OCI-LY7 (cell line): Measurements from ENCODE around the gene TPO. TPM values are rescaled to one million over a fixed set of nuclear protein-coding genes. Genes with fewer than 3 reads are reported as not detected.
"Not testable (repeated sequence)": the region's sequence is repeated elsewhere in the genome, so short reads cannot be mapped to it uniquely, and the experiment has no call there.

Experiments used
- BruUV-seq: library from RNA; stranded (reverse); fragments of 400-500 nt; replicated peaks from 2 replicates; lab custom pipeline; 2021; lab: Mats Ljungman, UMichigan
- CTCF ChIA-PET: fragments of 300-600 bp; sonication (Branson Sonifier 250); formaldehyde crosslinking; loops from one replicate; lab custom pipeline; 2022; ENCODE audit warnings: antibody characterized with exemption; ENCODE audit not compliant: unreplicated experiment; lab: Charles Lee
- POLR2A ChIA-PET: fragments of 300-600 bp; sonication (Branson Sonifier 250); formaldehyde crosslinking; loops from one replicate; lab custom pipeline; 2022; ENCODE audit warnings: antibody characterized with exemption; lab: Charles Lee
- DNase-seq: peaks from one replicate; pipeline ENCODE4 v3.0.0-alpha.2; 2015; ENCODE audit warnings: low spot score
- H2AFZ ChIP-seq: fragments of 200-600 bp; sonication (generic), shearing (Covaris generic); 2 replicates; pipeline ENCODE4 v1.6.1; 2014; ENCODE audit warnings: mild to moderate bottlenecking, antibody characterized with exemption, low read length, moderate library complexity
- H3K27ac ChIP-seq: fragments of 200-600 bp; sonication (generic); 2 replicates; pipeline ENCODE4 v1.5.1; 2014; ENCODE audit warnings: mixed run types, low read depth, mild to moderate bottlenecking, moderate library complexity, low read length, inconsistent platforms; ENCODE audit not compliant: poor library complexity, severe bottlenecking
- H3K36me3 ChIP-seq: fragments of 200-600 bp; sonication (generic); 2 replicates; pipeline ENCODE4 v1.6.1; 2014; ENCODE audit warnings: mild to moderate bottlenecking, antibody characterized with exemption, low read length, moderate library complexity, mixed read lengths; ENCODE audit not compliant: insufficient read depth
- H3K4me1 ChIP-seq: fragments of 200-600 bp; sonication (generic); 2 replicates; pipeline ENCODE4 v1.5.1; 2014; ENCODE audit warnings: mild to moderate bottlenecking, low read length; ENCODE audit not compliant: insufficient read depth, poor library complexity, severe bottlenecking
- H3K4me2 ChIP-seq: fragments of 200-600 bp; sonication (generic); 2 replicates; pipeline ENCODE4 v1.6.1; 2014; ENCODE audit warnings: mild to moderate bottlenecking, low read length
- H3K4me3 ChIP-seq: fragments of 200-600 bp; sonication (generic); 2 replicates; pipeline ENCODE4 v1.5.1; 2014; ENCODE audit warnings: mild to moderate bottlenecking, low read depth, low read length; ENCODE audit not compliant: poor library complexity, severe bottlenecking
- H3K79me2 ChIP-seq: fragments of 200-600 bp; sonication (generic); 2 replicates; pipeline ENCODE4 v1.6.1; 2016; ENCODE audit warnings: low read depth, mild to moderate bottlenecking, low read length, moderate library complexity, mixed read lengths; ENCODE audit not compliant: insufficient read depth
- H3K9me2 ChIP-seq: fragments of 200-600 bp; sonication (generic); 2 replicates; pipeline ENCODE4 v1.6.1; 2016; ENCODE audit warnings: mild to moderate bottlenecking, low read length, mixed read lengths; ENCODE audit not compliant: insufficient read depth
- H3K9me3 ChIP-seq: fragments of 200-600 bp; sonication (generic); 2 replicates; pipeline ENCODE4 v1.6.1; 2014; ENCODE audit warnings: mild to moderate bottlenecking, mixed run types, low read length, mixed read lengths
- H4K20me1 ChIP-seq: fragments of 200-600 bp; sonication (generic); 2 replicates; pipeline ENCODE4 v1.6.1; 2014; ENCODE audit warnings: mild to moderate bottlenecking, antibody characterized with exemption, low read length, moderate library complexity, mixed read lengths; ENCODE audit not compliant: insufficient read depth
- EZH2phosphoT487 ChIP-seq: fragments of 200-600 bp; sonication (generic); IDR thresholded peaks from 2 replicates; pipeline ENCODE4 v1.6.1; 2018; ENCODE audit warnings: low read depth, borderline replicate concordance, mild to moderate bottlenecking, mixed run types, antibody characterized with exemption, low read length, moderate library complexity, mixed read lengths
- intact Hi-C: fragments of 100-400 bp; cut with micrococcal nuclease; formaldehyde crosslinking; loops from one replicate; pipeline ENCODE4 v1.10.0; 2022; ENCODE audit not compliant: unreplicated experiment
- total RNA-seq, 2 experiments: library from RNA; depleted of rRNA in 1 of 2; stranded (reverse); fragments of >200 nt in 1 of 2; shearing (Covaris generic) in 1 of 2; gene quantifications; 2 replicates each; pipeline ENCODE4 v1.2.3, GENCODE V29; 2014 to 2022
- TF ChIP-seq, protein P1 (sequence below): fragments of 200-600 bp; sonication (generic); conservative IDR thresholded peaks from 2 replicates; pipeline ENCODE4 v1.5.1; 2014; ENCODE audit warnings: mild to moderate bottlenecking, antibody characterized with exemption, low read length, moderate library complexity, mixed read lengths

Gene TPO
- total RNA-seq, 2 experiments from 2014 or later = not detected

DNA sequence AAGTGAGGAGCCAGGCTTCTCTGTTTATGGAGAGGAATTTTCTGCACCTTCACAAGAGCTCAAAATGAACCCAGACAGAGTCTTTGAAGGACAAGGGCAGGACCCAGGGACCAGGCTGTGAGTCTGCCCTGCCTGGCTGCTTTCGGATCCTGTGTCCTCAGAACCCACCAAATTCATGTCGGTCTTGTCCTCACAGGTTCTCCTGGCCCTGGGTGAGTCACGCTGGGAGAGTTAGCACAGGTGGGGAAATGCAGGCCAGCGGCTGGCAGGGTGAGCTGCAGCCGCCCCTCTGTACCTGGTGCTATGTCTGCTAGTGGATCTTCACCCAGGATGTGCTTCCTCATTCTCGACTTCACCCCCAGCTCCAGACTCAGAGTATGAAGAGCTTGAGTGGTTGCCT lies 35.8 kb upstream of the TPO start:
- intact Hi-C loops = no loop called here
- BruUV-seq = no TSS peak

DNA sequence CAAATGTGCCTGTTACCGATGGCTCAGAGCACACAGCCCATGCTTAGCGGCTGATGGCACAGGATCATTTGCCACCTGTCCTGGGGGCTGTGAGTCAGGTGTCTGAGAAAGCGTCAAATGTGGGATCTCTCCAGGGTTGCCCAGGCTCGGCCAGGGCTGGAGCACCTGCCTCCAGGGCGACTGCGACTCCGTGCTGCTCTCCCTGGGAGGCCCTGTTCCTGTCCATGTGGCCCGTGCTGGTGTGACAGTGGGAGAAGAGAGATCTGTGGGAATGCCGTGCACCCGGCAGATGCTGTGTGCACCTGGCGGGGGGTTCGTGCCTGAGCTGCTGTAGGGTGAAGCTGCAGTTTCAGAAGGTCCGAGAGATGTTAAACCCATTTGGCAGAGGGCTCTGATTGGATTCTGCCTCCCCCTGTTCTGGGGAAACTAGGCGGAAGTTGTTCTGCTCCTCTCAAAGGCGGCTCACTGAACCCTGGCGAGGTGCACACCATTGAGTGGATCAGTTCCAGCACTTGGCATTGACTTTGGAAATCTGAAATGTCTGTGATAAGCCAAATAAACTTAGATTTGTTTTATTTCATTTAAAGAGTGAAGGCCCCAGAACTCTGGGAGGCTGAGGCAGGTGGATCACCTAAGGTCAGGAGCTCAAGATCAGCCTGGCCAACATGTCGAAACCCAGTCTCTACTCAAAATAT lies 34.7 kb upstream of the TPO start:
- H3K9me2 ChIP-seq = no peaks in the 10 kb centered on the region
- no peak overlapping the region for H3K4me3 ChIP-seq
- no TSS peak for BruUV-seq
- H3K4me2 ChIP-seq = no peak overlapping the region
- H3K27ac ChIP-seq = no peak overlapping the region
- CTCF ChIA-PET = no interaction called here
- H2AFZ ChIP-seq = no peak overlapping the region
- no peak for DNase-seq
- H3K9me3 ChIP-seq = no peaks in the 10 kb centered on the region
- no peaks in the 10 kb centered on the region for H3K36me3 ChIP-seq
- no peaks in the 10 kb centered on the region for H3K79me2 ChIP-seq
- POLR2A ChIA-PET = no interaction called here
- H4K20me1 ChIP-seq = no peaks in the 10 kb centered on the region
- H3K4me1 ChIP-seq = no peaks in the 10 kb centered on the region
- no peak for TF ChIP-seq EZH2phosphoT487
- TF ChIP-seq, protein P1, sequence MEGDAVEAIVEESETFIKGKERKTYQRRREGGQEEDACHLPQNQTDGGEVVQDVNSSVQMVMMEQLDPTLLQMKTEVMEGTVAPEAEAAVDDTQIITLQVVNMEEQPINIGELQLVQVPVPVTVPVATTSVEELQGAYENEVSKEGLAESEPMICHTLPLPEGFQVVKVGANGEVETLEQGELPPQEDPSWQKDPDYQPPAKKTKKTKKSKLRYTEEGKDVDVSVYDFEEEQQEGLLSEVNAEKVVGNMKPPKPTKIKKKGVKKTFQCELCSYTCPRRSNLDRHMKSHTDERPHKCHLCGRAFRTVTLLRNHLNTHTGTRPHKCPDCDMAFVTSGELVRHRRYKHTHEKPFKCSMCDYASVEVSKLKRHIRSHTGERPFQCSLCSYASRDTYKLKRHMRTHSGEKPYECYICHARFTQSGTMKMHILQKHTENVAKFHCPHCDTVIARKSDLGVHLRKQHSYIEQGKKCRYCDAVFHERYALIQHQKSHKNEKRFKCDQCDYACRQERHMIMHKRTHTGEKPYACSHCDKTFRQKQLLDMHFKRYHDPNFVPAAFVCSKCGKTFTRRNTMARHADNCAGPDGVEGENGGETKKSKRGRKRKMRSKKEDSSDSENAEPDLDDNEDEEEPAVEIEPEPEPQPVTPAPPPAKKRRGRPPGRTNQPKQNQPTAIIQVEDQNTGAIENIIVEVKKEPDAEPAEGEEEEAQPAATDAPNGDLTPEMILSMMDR = no peak
- intact Hi-C loops = no loop called here

More for the DNA sequence above, 35.8 kb upstream of the TPO start:
- Histone ChIP-seq H3K4me3 (no peak overlapping the region), H2AFZ (no peak overlapping the region), H3K4me1 (no peaks in the 10 kb centered on the region), H3K9me3 (no peaks in the 10 kb centered on the region), H4K20me1 (no peaks in the 10 kb centered on the region), H3K27ac (no peak overlapping the region), H3K9me2 (no peaks in the 10 kb centered on the region), H3K79me2 (no peaks in the 10 kb centered on the region), H3K4me2 (no peak overlapping the region), H3K36me3 (no peaks in the 10 kb centered on the region)
- ChIA-PET POLR2A (no interaction called here), CTCF (no interaction called here)
- TF ChIP-seq, protein P1 = no peak
- no peak for TF ChIP-seq EZH2phosphoT487
- DNase-seq = no peak

DNA sequence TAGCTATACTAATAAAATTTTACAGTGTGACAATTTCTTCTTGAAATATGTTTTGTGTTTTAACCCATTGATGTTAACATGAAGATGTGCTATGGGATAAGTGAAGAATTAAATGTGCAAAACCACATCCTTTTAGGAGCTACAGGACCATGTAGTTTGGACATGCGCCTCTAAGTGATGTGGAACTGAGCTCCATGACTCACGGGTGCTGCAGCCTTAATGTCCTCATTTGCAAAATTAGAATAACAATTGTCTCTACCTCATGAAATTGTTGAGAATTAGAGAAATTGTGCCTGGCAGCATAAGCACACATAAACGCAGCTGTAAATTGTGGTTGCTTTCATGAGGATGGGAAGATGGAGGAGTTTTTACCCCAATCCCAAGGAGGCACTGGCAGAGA lies 31.6 kb upstream of the TPO start:
- no peak for TF ChIP-seq EZH2phosphoT487
- TF ChIP-seq, protein P1 = no peak
- Histone ChIP-seq H3K4me2 (no peak overlapping the region), H2AFZ (no peak overlapping the region), H3K36me3 (no peaks in the 10 kb centered on the region), H3K4me3 (no peak overlapping the region), H3K79me2 (no peaks in the 10 kb centered on the region), H4K20me1 (no peaks in the 10 kb centered on the region), H3K9me2 (no peaks in the 10 kb centered on the region), H3K4me1 (no peaks in the 10 kb centered on the region), H3K27ac (no peak overlapping the region), H3K9me3 (no peaks in the 10 kb centered on the region)
- ChIA-PET POLR2A (no interaction called here), CTCF (no interaction called here)
- DNase-seq = no peak
- no TSS peak for BruUV-seq
- intact Hi-C loops = no loop called here

DNA sequence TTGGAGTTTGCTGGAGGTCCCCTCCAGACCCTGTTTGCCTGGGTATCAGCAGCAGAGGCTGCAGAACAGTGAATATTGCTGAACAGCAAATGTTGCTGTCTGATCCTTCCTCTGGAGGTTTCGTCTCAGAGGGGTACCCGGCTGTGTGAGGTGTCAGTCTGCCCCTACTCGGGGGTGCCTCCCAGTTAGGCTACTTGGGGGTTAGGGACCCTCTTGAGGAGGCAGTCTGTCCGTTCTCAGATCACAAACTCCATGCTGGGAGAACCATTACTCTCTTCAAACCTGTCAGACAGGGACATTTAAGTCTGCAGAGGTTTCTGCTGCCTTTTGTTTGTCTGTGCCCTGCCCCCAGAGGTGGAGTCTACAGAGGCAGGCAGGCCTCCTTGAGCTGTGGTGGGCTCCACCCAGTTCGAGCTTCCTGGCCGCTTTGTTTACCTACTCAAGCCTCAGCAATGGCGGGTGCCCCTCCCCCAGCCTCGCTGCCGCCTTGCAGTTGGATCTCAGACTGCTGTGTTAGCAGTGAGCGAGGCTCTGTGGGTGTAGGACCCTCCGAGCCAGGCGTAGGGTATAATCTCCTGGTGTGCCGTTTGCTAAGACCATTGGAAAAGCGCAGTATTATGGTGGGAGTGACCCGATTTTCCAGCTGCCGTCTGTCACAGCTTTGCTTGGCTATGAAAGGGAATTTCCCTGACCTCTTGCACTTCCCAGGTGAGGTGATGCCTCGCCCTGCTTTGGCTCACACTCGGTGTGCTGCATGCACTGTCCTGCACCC lies 25.1 kb upstream of the TPO start:
- DNase-seq, H2AFZ ChIP-seq, intact Hi-C loops, H3K36me3 ChIP-seq, CTCF ChIA-PET, H3K9me3 ChIP-seq, H3K27ac ChIP-seq, H3K4me2 ChIP-seq, BruUV-seq, H3K79me2 ChIP-seq, H3K9me2 ChIP-seq, H4K20me1 ChIP-seq, H3K4me3 ChIP-seq, POLR2A ChIA-PET, H3K4me1 ChIP-seq: not testable (repeated sequence)
